Neural crest cell (in vitro differentiated cells): ENCODE data around the gene TNPO3. TPM values are rescaled to one million over a fixed set of nuclear protein-coding genes. Genes with fewer than 3 reads are reported as not detected.
"Not testable (repeated sequence)": the region's sequence is repeated elsewhere in the genome, so short reads cannot be mapped to it uniquely, and the experiment has no call there.

Source experiments
- DNase-seq: peaks from one replicate; pipeline ENCODE4 v3.0.0; 2021; ENCODE audit warnings: low read depth, mixed read lengths, low spot score
- H3K27ac Mint-ChIP-seq: one replicate; pipeline ENCODE4 v1.8.0; 2021; ENCODE audit warnings: mild to moderate bottlenecking, mixed read lengths; ENCODE audit not compliant: unreplicated experiment
- H3K27me3 Mint-ChIP-seq: 2 replicates; pipeline ENCODE4 v1.8.0; 2021; ENCODE audit warnings: low read depth, mild to moderate bottlenecking, mixed read lengths
- H3K36me3 Mint-ChIP-seq: 2 replicates; pipeline ENCODE4 v1.8.0; 2021; ENCODE audit warnings: low read depth, mild to moderate bottlenecking, mixed read lengths
- H3K4me1 Mint-ChIP-seq: 2 replicates; pipeline ENCODE4 v1.8.0; 2021; ENCODE audit warnings: mixed read lengths
- H3K4me3 Mint-ChIP-seq: one replicate; pipeline ENCODE4 v1.8.0; 2021; ENCODE audit warnings: mild to moderate bottlenecking, mixed read lengths
- H3K9me3 Mint-ChIP-seq: 2 replicates; pipeline ENCODE4 v1.8.0; 2021; ENCODE audit warnings: mixed read lengths
- CTCF ChIP-seq: fragments of 200-600 bp; sonication (generic); conservative IDR thresholded peaks from 2 replicates; pipeline ENCODE4 v1.5.0; 2021; ENCODE audit warnings: antibody characterized with exemption, mild to moderate bottlenecking
- total RNA-seq: library from RNA; stranded (reverse); gene quantifications from 2 replicates; pipeline ENCODE4 v1.2.1, GENCODE V29; 2021

TNPO3 gene
- total RNA-seq, 1 donor from 2014 or later: 67.5 TPM

- no peak overlapping the region for H3K27ac Mint-ChIP-seq
- H3K4me1 Mint-ChIP-seq: no peaks in the 10 kb centered on the region
- no peak for DNase-seq
- H3K9me3 Mint-ChIP-seq: no peaks in the 10 kb centered on the region
- peaks cover 27% of the 10 kb centered on the region for H3K27me3 Mint-ChIP-seq
- no peak overlapping the region for H3K4me3 Mint-ChIP-seq
- no peak for TF ChIP-seq CTCF
- no peaks in the 10 kb centered on the region for H3K36me3 Mint-ChIP-seq
Measured at GRCh38 chr7:128944487-128945236, 110.2 kb downstream of the TNPO3 start.

- not testable (repeated sequence) for H3K36me3 Mint-ChIP-seq, DNase-seq, H3K4me3 Mint-ChIP-seq, H3K9me3 Mint-ChIP-seq, H3K4me1 Mint-ChIP-seq, H3K27ac Mint-ChIP-seq
- H3K27me3 Mint-ChIP-seq: peaks cover 41% of the 10 kb centered on the region
Measured at GRCh38 chr7:128943251-128943650, 111.7 kb downstream of the TNPO3 start.

- H3K36me3 Mint-ChIP-seq: peaks cover 2% of the 10 kb centered on the region
- H3K4me3 Mint-ChIP-seq: no peak overlapping the region
- H3K4me1 Mint-ChIP-seq: peaks cover 8% of the 10 kb centered on the region
- no peak for DNase-seq
- H3K9me3 Mint-ChIP-seq: no peaks in the 10 kb centered on the region
- peaks cover 49% of the 10 kb centered on the region for H3K27me3 Mint-ChIP-seq
- TF ChIP-seq CTCF: no peak
- H3K27ac Mint-ChIP-seq: no peak overlapping the region
Measured at GRCh38 chr7:128941946-128942526, 112.9 kb downstream of the TNPO3 start.

- no peak for DNase-seq
- Mint-ChIP-seq H3K27me3 (peaks cover 53% of the 10 kb centered on the region), H3K27ac (no peak overlapping the region), H3K9me3 (no peaks in the 10 kb centered on the region), H3K4me1 (peaks cover 12% of the 10 kb centered on the region), H3K4me3 (no peak overlapping the region), H3K36me3 (peaks cover 2% of the 10 kb centered on the region)
- no peak for TF ChIP-seq CTCF
Measured at GRCh38 chr7:128941323-128941890, 113.5 kb downstream of the TNPO3 start.

- peaks cover 59% of the 10 kb centered on the region for H3K27me3 Mint-ChIP-seq
- H3K4me1 Mint-ChIP-seq: peaks cover 12% of the 10 kb centered on the region
- no peak for DNase-seq
- peaks cover 2% of the 10 kb centered on the region for H3K36me3 Mint-ChIP-seq
- no peak for TF ChIP-seq CTCF
- H3K27ac Mint-ChIP-seq: no peak overlapping the region
- H3K4me3 Mint-ChIP-seq: no peak overlapping the region
- H3K9me3 Mint-ChIP-seq: no peaks in the 10 kb centered on the region
Measured at GRCh38 chr7:128940494-128941322, 114.2 kb downstream of the TNPO3 start.
